ENCODE results near the gene CPNE5. TPM values are rescaled to one million over a fixed set of nuclear protein-coding genes. Genes with fewer than 3 reads are reported as not detected.

Gene CPNE5
- total and polyA plus RNA-seq, 7 donors: 0.03 to 1.7 (median 0.41) TPM

DNA sequence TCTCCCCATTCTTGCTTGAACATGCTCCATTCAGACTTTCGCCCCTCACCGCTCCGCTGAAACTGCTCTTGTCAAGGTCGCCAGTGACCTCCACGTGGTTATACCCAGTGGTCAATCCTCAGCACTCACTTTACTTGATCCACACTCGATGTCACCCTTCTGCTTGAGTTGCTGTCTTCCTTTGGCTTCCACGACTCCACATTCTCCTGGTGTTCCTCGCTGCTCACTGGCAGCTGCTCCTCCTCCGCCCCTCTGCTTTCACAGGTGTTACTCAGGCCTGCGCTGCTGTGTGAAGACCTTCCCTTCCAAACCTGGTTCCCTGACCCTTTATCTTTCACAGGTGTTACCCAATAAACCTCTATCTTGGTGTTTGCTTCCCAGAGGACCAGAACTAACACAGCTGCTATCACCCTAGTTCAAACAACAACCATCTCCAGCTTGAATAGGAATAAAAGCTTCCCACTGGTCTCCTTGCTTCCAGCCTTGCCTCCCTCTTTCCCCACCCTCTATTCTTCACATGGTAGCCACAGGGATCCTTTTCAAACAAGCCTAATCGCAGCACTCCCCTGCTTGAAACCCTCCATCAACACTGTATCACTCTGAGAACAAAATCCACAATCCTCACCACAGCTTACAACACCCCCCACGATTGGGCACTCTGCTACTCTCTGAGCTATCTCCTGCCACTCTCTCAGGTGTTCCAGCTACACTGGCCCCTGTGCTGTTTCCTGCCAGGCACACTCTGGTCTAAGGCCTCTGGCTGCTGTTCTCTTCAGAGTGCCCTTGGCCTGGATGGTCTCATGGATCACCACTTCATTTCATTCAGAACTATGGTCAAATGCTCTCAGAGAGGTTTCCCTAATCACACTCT is 24.7 kb upstream of the CPNE5 start:
- no peak for ATAC-seq

DNA sequence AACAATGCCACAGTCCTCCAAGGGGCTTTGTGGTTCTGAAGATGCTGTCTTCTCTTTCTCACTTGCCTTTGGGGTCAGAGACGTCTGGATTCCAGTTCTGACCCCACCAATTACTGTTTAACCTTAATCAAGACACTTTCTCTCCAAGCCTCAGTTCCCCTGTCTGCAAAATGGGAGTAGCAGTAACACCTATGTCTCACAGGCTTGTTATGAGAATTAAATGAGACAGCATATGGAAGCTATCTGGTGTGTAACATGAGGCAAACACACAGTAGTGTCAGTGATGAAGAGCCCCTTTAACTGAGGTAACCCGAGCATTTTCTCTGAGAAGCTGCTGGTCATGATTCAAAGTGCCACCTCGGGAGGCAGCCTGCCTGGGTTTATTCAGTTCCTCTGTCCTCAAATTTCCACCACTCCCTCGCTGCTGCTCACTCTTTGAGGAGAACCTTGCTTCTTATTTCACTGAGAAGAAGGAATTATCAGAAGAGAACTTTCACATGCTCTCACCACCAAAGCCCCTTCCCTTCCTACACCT is 23.7 kb upstream of the CPNE5 start:
- no peaks in the 10 kb centered on the region for H3K27me3 ChIP-seq (ENCODE audit: insufficient read depth in 3 of 3, low read length in 2 of 3)
- 69 to 87% (median 71%) methylated on average over 4 of the region's 4 CpGs for WGBS, 3 donors
- TF ChIP-seq, protein P1, sequence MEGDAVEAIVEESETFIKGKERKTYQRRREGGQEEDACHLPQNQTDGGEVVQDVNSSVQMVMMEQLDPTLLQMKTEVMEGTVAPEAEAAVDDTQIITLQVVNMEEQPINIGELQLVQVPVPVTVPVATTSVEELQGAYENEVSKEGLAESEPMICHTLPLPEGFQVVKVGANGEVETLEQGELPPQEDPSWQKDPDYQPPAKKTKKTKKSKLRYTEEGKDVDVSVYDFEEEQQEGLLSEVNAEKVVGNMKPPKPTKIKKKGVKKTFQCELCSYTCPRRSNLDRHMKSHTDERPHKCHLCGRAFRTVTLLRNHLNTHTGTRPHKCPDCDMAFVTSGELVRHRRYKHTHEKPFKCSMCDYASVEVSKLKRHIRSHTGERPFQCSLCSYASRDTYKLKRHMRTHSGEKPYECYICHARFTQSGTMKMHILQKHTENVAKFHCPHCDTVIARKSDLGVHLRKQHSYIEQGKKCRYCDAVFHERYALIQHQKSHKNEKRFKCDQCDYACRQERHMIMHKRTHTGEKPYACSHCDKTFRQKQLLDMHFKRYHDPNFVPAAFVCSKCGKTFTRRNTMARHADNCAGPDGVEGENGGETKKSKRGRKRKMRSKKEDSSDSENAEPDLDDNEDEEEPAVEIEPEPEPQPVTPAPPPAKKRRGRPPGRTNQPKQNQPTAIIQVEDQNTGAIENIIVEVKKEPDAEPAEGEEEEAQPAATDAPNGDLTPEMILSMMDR (IDR thresholded peaks at IDR 0.05): no peak
- no peak overlapping the region for H3K4me3 ChIP-seq
- H3K27ac ChIP-seq: no peak overlapping the region
- DNase-seq (no peak), ATAC-seq (no peak)
- no peaks in the 10 kb centered on the region for H3K9me3 ChIP-seq
- intact Hi-C loops (cut with DNase I): no loop called here
- peaks cover 0 to 35% of the 10 kb centered on the region in 2 donors for H3K36me3 ChIP-seq (ENCODE audit: insufficient read depth in 1 of 2, low read depth in 1 of 2)
- H3K4me1 ChIP-seq: no peaks in the 10 kb centered on the region

More for the DNA sequence above, 24.7 kb upstream of the CPNE5 start:
- Histone ChIP-seq H3K9me3 (no peaks in the 10 kb centered on the region), H3K27me3 (ENCODE audit: insufficient read depth in 3 of 3, low read length in 2 of 3) (no peaks in the 10 kb centered on the region), H3K4me1 (no peaks in the 10 kb centered on the region), H3K4me3 (no peak overlapping the region), H3K27ac (no peak overlapping the region), H3K36me3 (ENCODE audit: insufficient read depth in 1 of 2, low read depth in 1 of 2) (peaks cover 0 to 43% of the 10 kb centered on the region in 2 donors)
- DNase-seq: no peak
- 89 to 91% (median 89%) methylated on average over 12 of the region's 12 CpGs for WGBS, 3 donors
- intact Hi-C loops (cut with DNase I): no loop called here
- TF ChIP-seq, protein P1 (IDR thresholded peaks at IDR 0.05): no peak

DNA sequence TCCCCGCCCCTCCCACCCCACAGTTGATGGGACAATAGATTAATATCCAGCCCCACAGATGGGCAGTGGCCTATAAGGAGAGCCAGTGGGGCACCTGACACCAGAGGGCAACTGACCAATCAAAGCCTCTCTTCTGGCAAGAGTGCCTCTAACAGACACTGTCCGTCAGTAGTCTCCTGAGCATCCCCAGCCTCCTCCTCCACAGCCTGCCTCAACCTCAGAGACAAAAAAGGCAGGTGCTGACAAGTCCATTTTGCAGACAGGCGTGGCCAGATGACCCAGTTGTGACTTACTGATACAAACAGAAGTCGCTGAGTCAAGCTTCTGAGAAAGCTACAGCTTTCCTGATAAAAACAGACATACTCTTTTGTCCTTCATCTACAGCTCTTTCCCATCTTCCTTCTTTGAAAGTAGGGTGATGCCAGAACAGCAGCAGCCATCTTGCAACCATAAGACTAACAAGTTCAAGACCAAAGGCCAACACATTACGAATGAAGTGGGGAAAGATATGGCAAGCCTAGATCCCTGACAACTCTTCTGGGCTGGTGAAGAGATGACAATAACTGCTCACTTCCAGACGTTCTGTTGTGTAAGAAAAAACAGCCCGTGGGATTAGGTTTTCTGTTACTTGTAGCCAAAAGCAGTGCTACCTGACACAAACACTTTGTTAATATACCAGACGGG is 23.1 kb upstream of the CPNE5 start:
- DNase-seq: no peak
- H3K4me1 ChIP-seq: no peaks in the 10 kb centered on the region
- no peaks in the 10 kb centered on the region for H3K9me3 ChIP-seq
- ATAC-seq: peak in 3 of 4 donors; percentile 34 to 49 (median 38)
- H3K36me3 ChIP-seq (ENCODE audit: insufficient read depth in 1 of 2, low read depth in 1 of 2): peaks cover 0 to 29% of the 10 kb centered on the region in 2 donors
- H3K27ac ChIP-seq: no peak overlapping the region
- intact Hi-C loops (cut with DNase I): no loop called here
- TF ChIP-seq, protein P1 (IDR thresholded peaks at IDR 0.05): no peak
- 84 to 89% (median 89%) methylated on average over 8 of the region's 8 CpGs for WGBS, 3 donors
- H3K4me3 ChIP-seq: no peak overlapping the region
- H3K27me3 ChIP-seq (ENCODE audit: insufficient read depth in 3 of 3, low read length in 2 of 3): no peaks in the 10 kb centered on the region

DNA sequence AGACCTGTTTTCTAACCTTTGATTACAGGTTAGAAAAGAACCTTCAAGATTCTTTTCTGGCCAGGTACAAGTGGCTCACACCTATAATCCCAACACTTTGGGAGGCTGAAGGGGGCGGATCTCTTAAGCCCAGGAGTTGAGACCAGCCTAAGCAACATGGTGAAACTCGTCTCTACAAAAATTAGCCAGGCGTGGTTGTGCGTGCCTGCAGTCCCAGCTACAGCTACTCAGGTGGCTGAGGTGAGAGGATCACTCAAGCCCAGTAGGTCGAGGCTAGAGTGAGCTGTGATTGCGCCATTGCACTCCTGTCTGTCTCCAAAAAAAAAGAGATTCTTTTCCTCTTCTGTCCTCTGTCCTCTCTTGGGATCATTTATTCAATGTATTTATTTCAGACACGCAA is 20.9 kb upstream of the CPNE5 start:
- H3K36me3 ChIP-seq (ENCODE audit: insufficient read depth in 1 of 2, low read depth in 1 of 2): peaks cover 0 to 25% of the 10 kb centered on the region in 2 donors
- no peak overlapping the region for H3K27ac ChIP-seq
- no peaks in the 10 kb centered on the region for H3K4me1 ChIP-seq
- H3K27me3 ChIP-seq (ENCODE audit: insufficient read depth in 3 of 3, low read length in 2 of 3): no peaks in the 10 kb centered on the region
- H3K9me3 ChIP-seq: no peaks in the 10 kb centered on the region
- WGBS, 3 donors: 93 to 95% (median 94%) methylated on average over 7 of the region's 7 CpGs
- intact Hi-C loops (cut with DNase I): no loop called here
- TF ChIP-seq, protein P1 (IDR thresholded peaks at IDR 0.05): no peak
- DNase-seq (no peak), ATAC-seq (no peak)
- no peak overlapping the region for H3K4me3 ChIP-seq

All from psoas muscle (tissue), 8 donors.